SK-N-MC (cell line): ENCODE data around the gene IL2.

Experiments used
- EZH2 ChIP-seq: fragments of 200-600 bp; sonication (generic); IDR thresholded peaks from one replicate; pipeline ENCODE4 v1.6.1; 2017; ENCODE audit warnings: antibody characterized with exemption
- POLR2AphosphoS5 ChIP-seq: IDR thresholded peaks from 2 replicates; pipeline ENCODE4 v1.6.1; 2012; ENCODE audit warnings: mild to moderate bottlenecking, low read depth, low read length, borderline replicate concordance

DNA sequence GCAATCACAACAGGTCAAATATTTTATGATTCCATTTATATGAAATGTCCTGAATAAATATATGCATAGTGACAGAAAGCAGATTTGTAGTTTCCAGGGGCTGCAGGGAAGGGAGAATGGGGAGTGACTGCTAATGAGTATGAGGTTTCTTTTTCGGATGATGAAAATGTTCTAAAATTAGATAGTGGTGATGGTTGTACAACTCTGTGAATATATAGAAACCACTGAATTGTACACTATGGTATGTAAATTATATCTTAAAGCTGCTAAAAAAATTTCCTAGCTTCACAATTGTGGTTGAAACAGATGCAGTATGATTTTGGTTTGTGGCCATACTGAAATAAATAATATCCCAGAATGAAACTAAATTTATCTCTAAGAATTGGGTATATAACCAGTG lies 12.9 kb upstream of the IL2 start:
- TF ChIP-seq EZH2, result no peak
- no peak for TF ChIP-seq POLR2AphosphoS5
